Daoy (cell line): Measurements from ENCODE around the gene SDCCAG8. TPM values are rescaled to one million over a fixed set of nuclear protein-coding genes. Genes with fewer than 3 reads are reported as not detected.
A peak's percentile ranks its signal among the peaks of the same experiment; 100 is the strongest.

Experiments used
- DNase-seq: peaks from one replicate; pipeline ENCODE4 v3.0.0-alpha.2; 2015; ENCODE audit warnings: low read depth
- total RNA-seq: library from RNA; depleted of rRNA; stranded (reverse); fragments of >200 nt; shearing (Covaris generic); gene quantifications from 2 replicates; pipeline ENCODE4 v1.2.3, GENCODE V29; 2014

Gene SDCCAG8
- total RNA-seq, 1 experiment from 2014 or later: 25.3 TPM

DNA sequence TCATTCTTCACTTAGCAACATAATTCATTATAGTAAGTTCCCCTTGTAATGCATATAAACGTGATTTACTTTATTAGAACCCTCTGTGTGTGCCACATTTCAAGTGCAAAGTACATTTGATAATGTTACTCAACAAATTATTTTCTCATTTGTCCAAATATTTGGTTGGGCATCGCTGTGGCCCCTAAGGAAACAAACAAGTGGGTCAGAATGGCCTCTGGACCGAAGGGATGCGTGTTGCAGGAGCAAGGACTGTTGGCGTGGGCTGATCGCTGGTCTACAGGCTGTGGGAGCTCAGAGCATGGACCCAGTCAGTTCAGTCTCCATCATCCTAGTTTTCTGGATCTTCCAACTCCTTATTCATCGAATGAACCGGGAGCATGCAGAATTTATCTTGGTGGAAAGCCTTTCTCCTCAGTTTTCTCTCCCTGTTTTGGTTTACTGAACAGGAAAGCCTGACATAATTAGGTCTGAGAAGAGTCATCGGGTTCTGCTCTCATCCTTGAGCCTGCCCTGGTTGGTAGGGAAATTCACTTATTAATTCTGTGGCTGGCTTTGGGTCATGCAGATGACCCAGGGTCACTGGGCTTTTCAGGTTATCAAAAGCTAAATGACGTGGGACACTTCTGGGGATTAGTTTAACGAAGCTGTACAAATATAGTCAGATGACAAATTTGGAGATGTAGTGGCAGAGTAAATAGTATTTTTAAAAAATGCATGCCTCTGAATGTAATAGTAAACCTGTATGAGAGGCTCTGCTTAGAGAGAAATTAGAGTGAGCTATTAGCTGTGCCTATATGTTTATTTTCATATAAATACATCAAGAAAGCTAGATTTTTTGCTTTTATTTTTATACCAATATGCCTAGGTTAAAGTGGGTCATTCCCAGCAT, 200.2 kb downstream of the SDCCAG8 start:
- no peak for DNase-seq

GRCh38 chr1:243457363-243457982, 201.6 kb downstream of the SDCCAG8 start:
- no peak for DNase-seq

DNA sequence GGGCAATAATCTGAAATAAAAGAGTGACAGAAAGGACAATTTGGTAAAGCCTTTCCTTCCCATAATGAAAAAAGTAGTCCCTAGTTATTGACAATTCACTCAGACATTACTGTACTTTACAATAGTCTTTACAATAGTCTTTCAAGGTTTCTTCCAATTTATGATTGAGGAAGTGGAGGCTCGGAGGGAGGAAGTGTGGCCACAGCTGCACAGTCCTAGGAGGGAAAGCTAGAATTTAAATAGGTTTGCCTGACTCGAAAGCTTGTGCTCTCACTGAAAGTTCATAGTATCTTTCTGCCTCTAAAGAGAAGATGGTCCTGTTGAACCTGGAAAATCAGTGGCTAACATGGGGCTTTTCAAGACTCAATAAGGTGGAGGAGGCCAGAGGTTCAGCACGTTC, 203.2 kb downstream of the SDCCAG8 start:
- DNase-seq: no peak

- no peak for DNase-seq
Observed at GRCh38 chr1:243461700-243462099, 205.9 kb downstream of the SDCCAG8 start.

DNA sequence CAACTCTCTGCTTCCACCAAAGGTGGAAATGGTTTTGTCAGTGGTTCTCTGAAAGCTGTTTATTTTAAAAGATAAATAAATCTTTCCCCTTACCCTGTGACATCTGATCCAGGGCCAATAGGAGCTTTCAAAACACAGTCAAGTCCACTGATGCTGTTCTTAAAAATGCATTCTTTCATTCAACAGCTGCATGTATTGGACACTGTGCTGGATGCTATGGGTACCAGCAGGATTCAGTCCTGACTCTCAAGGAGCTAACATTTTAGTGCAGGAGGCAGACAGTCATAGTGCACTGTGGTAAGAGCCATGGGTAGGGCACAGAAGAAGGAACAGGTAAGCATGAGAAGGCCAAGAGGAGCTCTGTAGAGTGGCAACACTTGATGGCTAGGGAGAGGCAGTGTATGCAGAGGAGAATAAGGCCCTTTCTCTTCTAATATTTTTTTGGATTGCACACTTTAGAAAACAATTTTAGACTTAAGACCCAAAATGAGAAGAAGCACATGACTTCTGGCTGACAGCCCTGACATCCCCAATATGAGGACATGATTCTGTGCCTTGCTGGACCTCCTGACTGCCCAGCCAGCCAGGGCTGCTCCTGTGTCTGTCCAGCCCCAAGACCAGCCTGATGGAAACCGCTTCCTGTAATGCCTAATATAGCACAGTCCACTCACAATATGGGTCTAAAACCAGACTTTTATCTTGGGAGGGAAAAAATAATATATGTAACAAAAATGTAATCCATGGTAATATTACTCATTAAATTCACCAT, 207.3 kb downstream of the SDCCAG8 start:
- DNase-seq: no peak

- DNase-seq: no peak
Observed at GRCh38 chr1:243465081-243465480, 209.2 kb downstream of the SDCCAG8 start.

GRCh38 chr1:243465738-243466137, 209.9 kb downstream of the SDCCAG8 start:
- no peak for DNase-seq

DNA sequence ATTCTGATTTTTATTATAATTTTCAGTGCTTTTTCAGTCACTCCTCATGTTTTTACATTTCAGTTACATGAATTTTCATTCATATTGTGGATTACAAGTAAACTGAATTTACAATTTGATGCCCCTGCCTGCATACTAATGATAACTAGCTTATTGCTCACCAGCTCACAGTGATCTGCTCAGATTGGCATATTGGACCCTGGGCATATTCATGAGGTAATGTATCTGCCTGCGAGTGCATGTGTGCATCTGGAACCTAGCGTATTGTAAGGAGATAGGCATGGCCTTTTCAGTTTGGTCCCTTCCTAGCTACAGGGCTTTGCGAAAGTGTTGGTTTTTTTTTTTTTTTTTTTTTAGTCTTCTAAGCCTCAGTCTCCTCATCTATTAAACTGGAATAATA, 213.7 kb downstream of the SDCCAG8 start:
- no peak for DNase-seq

DNA sequence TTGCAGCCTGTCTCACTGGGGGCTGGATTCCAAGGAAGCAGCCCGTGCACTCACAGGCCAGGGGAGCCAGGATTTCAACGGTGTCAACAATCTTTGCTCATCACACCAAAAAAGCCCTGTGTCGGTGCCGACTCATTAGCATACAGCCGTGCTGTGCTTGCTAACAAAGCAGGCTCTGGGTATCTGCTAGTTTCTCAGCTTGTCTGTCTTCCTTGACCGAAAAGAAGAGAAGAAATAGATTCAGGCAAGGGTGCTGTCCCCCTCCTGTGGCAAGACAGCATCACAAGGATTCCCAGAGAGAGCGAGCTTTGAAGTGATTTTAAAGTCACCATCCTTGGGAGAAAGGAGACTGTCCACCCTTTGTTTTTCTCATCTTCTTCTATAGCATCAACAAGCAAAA, 214.7 kb downstream of the SDCCAG8 start:
- DNase-seq: no peak

GRCh38 chr1:243471026-243471685, 215.3 kb downstream of the SDCCAG8 start:
- DNase-seq: no peak

GRCh38 chr1:243471754-243472745, 216.2 kb downstream of the SDCCAG8 start:
- DNase-seq: no peak

- DNase-seq: peak; percentile 22
Observed at GRCh38 chr1:243473227-243474135, 217.6 kb downstream of the SDCCAG8 start.

DNA sequence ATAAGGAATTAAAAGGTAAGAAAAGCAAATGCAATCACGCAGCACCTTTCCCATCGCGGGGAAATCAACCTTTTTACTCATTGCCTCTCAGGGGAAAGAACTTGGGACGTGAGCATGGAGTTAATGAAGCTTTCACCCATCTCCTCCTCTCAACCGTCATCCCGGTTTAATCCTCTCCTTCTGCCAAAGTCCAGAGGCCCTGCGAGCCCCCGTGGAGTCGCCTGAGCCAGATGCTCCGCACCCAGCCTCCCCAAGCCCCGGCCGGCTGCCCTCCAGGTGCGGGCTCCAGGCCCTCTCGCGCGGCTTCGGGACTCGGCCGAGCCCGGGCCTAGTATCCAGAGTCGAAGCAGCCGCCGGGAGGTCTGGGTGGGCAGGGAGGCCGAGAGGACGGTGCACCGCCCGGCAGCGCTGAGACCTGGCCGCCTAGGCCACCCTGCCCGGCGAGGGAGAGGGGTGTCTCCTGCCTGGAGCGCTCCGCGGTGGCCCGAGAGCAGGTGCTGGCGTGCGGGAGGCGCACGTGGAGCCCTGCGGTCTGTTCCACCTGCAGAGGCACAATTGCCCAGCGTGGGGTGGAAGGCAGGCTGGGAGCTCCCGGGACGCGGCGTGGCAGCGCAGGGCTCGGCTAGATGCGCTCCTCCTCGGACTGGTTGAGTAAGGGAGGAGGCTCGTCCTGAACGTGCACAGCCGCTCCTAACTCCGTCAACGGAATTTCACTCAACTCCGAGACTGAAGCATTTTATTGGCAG, 218.5 kb downstream of the SDCCAG8 start:
- no peak for DNase-seq

GRCh38 chr1:243474906-243475305, 219.1 kb downstream of the SDCCAG8 start:
- DNase-seq: no peak

- DNase-seq: peak; percentile 28
Observed at GRCh38 chr1:243475966-243476365, 220.1 kb downstream of the SDCCAG8 start.

- DNase-seq: no peak
Observed at GRCh38 chr1:243477731-243478290, 222.0 kb downstream of the SDCCAG8 start.

DNA sequence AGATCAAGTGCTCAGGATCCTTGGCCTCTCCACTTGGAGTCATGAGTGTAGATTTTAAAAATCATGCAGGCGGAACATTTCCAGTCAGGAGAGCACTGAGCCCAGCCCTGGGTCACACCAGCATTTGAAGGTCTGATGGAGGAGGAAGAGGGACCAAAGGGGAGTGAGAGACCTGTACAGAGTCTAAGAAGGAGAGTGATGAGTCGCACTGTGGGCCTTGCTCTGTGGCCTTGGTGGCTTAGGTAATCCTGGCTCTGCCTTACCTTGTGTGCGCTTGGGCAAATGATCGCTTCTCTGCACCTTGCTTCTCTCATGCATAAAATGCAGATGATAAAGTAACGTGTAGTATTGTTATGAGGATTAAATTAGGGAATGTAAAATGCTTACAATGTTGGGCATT, 225.3 kb downstream of the SDCCAG8 start:
- DNase-seq: no peak
